Measurements from ENCODE around the gene SHISA9. TPM values are rescaled to one million over a fixed set of nuclear protein-coding genes. Genes with fewer than 3 reads are reported as not detected.

SHISA9 gene
- total RNA-seq, 5 donors from 2014 or later (not counting 1 experiment from before 2014, with no cell fraction given): 0.06 TPM; not detected in 4

DNA sequence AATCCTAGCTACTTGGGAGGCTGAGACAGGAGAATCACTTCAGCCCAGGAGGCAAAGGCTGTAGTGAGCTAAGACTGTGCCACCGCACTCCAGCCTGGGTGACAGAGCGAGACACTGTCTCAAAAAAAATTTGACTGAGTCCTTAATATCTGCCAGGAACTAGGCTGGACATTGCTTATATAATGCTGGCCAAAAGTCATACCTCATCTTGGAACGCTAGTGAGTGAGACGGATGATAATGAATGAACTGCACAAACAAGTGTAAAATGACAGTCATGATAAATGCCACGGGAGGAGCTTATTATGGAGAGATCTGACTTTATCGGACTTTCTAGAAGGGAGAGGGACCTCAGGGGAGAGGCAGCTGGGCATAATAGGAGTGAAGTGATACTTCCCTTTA, 327.6 kb downstream of the SHISA9 start:
- Mint-ChIP-seq H3K27me3 (peaks cover 4 to 12% of the 10 kb centered on the region in 2 donors), H3K27ac (no peak overlapping the region), H3K36me3 (no peaks in the 10 kb centered on the region), H3K4me1 (no peaks in the 10 kb centered on the region), H3K9me3 (peaks cover 0 to 30% (median 17%) of the 10 kb centered on the region in 3 donors), H3K4me3 (no peak overlapping the region)
- DNase-seq (no peak), ATAC-seq (replicated peaks in 1 of 4) (no peak)
- Histone ChIP-seq H3K36me3 (ENCODE audit: control insufficient read depth in 2 of 2, extremely low read depth in 1 of 2, insufficient read depth in 1 of 2, low read length in 1 of 2) (no peaks in the 10 kb centered on the region), H3K4me3 (ENCODE audit: control insufficient read depth in 1 of 2, extremely low read depth in 1 of 2, low read length in 1 of 2) (no peak overlapping the region), H3K27me3 (replicated peaks in 1 of 2; ENCODE audit: control insufficient read depth in 2 of 2, extremely low read depth in 1 of 2, insufficient read depth in 2 of 2, low read length in 1 of 2) (no peaks in the 10 kb centered on the region), H3K27ac (ENCODE audit: low read length) (no peak overlapping the region), H3K9me3 (no peaks in the 10 kb centered on the region), H3K4me1 (ENCODE audit: control insufficient read depth in 1 of 2, extremely low read depth in 1 of 2, insufficient read depth in 2 of 2, low read length in 2 of 2) (no peaks in the 10 kb centered on the region)
- 95% methylated on average over 4 of the region's 6 CpGs for WGBS (ENCODE audit: insufficient coverage)
- ChIA-PET POLR2A (no interaction called here), CTCF (no interaction called here)

DNA sequence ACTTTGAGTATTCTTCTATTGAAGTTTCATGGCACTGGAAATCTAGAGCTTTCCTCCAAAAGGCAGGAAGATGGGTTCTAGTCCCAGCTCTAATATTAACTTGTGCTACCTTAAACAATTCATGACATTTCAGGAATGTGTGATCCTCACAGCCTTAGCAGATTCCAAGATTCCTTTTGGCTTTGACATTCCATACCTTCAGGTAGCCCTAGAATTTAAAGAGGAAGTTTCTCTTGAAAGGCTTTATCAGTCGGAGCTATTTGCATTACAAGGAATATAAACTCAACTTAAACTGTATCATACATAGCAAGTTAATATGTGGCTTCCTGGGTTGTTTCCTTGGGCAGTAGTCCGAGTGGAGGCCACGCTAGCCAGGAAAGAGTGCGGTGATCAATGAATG, 330.0 kb downstream of the SHISA9 start:
- ATAC-seq (replicated peaks in 1 of 4) (no peak), DNase-seq (no peak)
- ChIA-PET POLR2A (no interaction called here), CTCF (no interaction called here)
- Histone ChIP-seq H3K27ac (ENCODE audit: low read length) (no peak overlapping the region), H3K4me1 (ENCODE audit: control insufficient read depth in 1 of 2, extremely low read depth in 1 of 2, insufficient read depth in 2 of 2, low read length in 2 of 2) (no peaks in the 10 kb centered on the region), H3K4me3 (ENCODE audit: control insufficient read depth in 1 of 2, extremely low read depth in 1 of 2, low read length in 1 of 2) (no peak overlapping the region), H3K27me3 (replicated peaks in 1 of 2; ENCODE audit: control insufficient read depth in 2 of 2, extremely low read depth in 1 of 2, insufficient read depth in 2 of 2, low read length in 1 of 2) (no peaks in the 10 kb centered on the region), H3K9me3 (no peaks in the 10 kb centered on the region), H3K36me3 (ENCODE audit: control insufficient read depth in 2 of 2, extremely low read depth in 1 of 2, insufficient read depth in 1 of 2, low read length in 1 of 2) (no peaks in the 10 kb centered on the region)
- WGBS (ENCODE audit: insufficient coverage): 79% methylated on average over 3 of the region's 4 CpGs
- H3K27me3 Mint-ChIP-seq: peaks cover 0 to 7% of the 10 kb centered on the region in 2 donors
- no peaks in the 10 kb centered on the region for H3K4me1 Mint-ChIP-seq
- no peak overlapping the region for H3K4me3 Mint-ChIP-seq
- peaks cover 0 to 22% (median 10%) of the 10 kb centered on the region in 3 donors for H3K9me3 Mint-ChIP-seq
- H3K27ac Mint-ChIP-seq: no peak overlapping the region
- no peaks in the 10 kb centered on the region for H3K36me3 Mint-ChIP-seq

DNA sequence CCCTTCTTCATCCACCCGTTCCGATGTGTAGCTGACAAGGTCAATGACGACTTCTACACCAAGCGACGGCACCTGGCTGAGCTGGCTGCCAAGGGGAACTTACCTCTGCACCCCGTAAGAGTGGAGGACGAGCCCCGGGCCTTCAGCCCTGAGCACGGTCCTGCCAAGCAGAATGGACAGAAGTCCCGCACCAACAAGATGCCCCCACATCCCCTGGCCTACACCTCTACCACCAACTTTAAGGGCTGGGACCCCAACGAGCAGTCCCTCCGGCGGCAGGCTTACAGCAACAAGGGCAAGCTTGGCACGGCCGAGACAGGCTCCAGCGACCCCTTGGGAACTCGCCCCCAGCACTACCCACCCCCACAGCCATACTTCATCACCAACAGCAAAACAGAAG, 333.6 kb downstream of the SHISA9 start:
- Histone ChIP-seq H3K4me3 (ENCODE audit: control insufficient read depth in 1 of 2, extremely low read depth in 1 of 2, low read length in 1 of 2) (no peak overlapping the region), H3K27ac (ENCODE audit: low read length) (no peak overlapping the region), H3K4me1 (ENCODE audit: control insufficient read depth in 1 of 2, extremely low read depth in 1 of 2, insufficient read depth in 2 of 2, low read length in 2 of 2) (no peaks in the 10 kb centered on the region), H3K27me3 (replicated peaks in 1 of 2; ENCODE audit: control insufficient read depth in 2 of 2, extremely low read depth in 1 of 2, insufficient read depth in 2 of 2, low read length in 1 of 2) (no peaks in the 10 kb centered on the region), H3K9me3 (no peaks in the 10 kb centered on the region), H3K36me3 (ENCODE audit: control insufficient read depth in 2 of 2, extremely low read depth in 1 of 2, insufficient read depth in 1 of 2, low read length in 1 of 2) (no peaks in the 10 kb centered on the region)
- no peaks in the 10 kb centered on the region for H3K4me1 Mint-ChIP-seq
- H3K27me3 Mint-ChIP-seq: peaks cover 0 to 3% of the 10 kb centered on the region in 2 donors
- no peak for DNase-seq
- no peak overlapping the region for H3K27ac Mint-ChIP-seq
- ChIA-PET POLR2A (no interaction called here), CTCF (no interaction called here)
- no peak for ATAC-seq (replicated peaks in 1 of 4)
- H3K4me3 Mint-ChIP-seq: no peak overlapping the region
- peaks cover 5 to 13% (median 10%) of the 10 kb centered on the region in 3 donors for H3K9me3 Mint-ChIP-seq
- H3K36me3 Mint-ChIP-seq: no peaks in the 10 kb centered on the region
- 89% methylated on average over 15 of the region's 17 CpGs for WGBS (ENCODE audit: insufficient coverage)

DNA sequence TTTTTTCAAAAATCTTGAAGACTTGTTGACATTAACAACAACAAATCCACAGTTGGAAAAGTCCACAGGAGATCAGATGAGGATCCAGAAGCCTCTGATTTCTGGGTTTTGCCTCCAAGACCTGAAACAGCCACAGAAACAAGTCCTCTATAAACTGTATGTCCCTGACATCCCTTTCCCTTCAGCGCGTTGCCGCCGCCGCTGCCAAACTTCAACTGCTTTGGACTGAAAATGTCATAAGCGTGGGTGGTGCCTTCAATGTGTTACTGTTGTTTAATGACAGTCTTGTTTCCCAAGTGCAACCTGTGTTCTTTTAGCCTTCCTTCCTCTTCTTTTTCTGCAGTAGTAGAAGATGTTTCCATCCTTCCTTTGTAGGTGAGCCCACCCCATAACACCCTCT, 334.9 kb downstream of the SHISA9 start:
- no peak for DNase-seq
- Histone ChIP-seq H3K9me3 (no peaks in the 10 kb centered on the region), H3K27me3 (replicated peaks in 1 of 2; ENCODE audit: control insufficient read depth in 2 of 2, extremely low read depth in 1 of 2, insufficient read depth in 2 of 2, low read length in 1 of 2) (no peaks in the 10 kb centered on the region), H3K4me1 (ENCODE audit: control insufficient read depth in 1 of 2, extremely low read depth in 1 of 2, insufficient read depth in 2 of 2, low read length in 2 of 2) (no peaks in the 10 kb centered on the region), H3K4me3 (ENCODE audit: control insufficient read depth in 1 of 2, extremely low read depth in 1 of 2, low read length in 1 of 2) (no peak overlapping the region), H3K36me3 (ENCODE audit: control insufficient read depth in 2 of 2, extremely low read depth in 1 of 2, insufficient read depth in 1 of 2, low read length in 1 of 2) (no peaks in the 10 kb centered on the region), H3K27ac (ENCODE audit: low read length) (no peak overlapping the region)
- no peaks in the 10 kb centered on the region for H3K36me3 Mint-ChIP-seq
- WGBS (ENCODE audit: insufficient coverage): no CpG with 5 or more reads among the region's 6 CpGs
- no peak for ATAC-seq (replicated peaks in 1 of 4)
- H3K27me3 Mint-ChIP-seq: peaks cover 0 to 3% of the 10 kb centered on the region in 2 donors
- no peaks in the 10 kb centered on the region for H3K4me1 Mint-ChIP-seq
- ChIA-PET CTCF (no interaction called here), POLR2A (no interaction called here)
- H3K27ac Mint-ChIP-seq: no peak overlapping the region
- no peak overlapping the region for H3K4me3 Mint-ChIP-seq
- H3K9me3 Mint-ChIP-seq: peaks cover 6 to 15% (median 9%) of the 10 kb centered on the region in 3 donors

DNA sequence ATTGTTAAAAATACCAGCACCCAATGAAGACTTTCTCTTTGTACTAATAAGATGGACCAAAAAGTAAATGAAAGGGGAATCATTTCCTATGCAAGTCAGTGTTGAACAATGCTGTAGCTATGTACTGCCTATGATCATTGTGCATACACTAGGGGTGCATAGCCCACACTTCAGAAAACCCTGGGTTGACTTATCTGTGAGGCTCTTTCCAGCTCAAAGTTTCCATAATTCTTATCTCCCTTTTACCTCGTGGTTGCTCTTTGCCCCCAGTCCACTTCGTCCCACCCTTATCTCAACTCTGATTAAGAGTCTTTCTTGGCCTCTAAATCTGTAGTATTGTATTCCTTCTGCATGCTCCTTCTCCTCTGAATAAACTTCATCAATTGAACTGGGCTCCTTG, 336.8 kb downstream of the SHISA9 start:
- Mint-ChIP-seq H3K27ac (no peak overlapping the region), H3K27me3 (no peaks in the 10 kb centered on the region), H3K4me3 (no peak overlapping the region), H3K9me3 (peaks cover 5 to 9% (median 6%) of the 10 kb centered on the region in 3 donors), H3K36me3 (no peaks in the 10 kb centered on the region), H3K4me1 (no peaks in the 10 kb centered on the region)
- Histone ChIP-seq H3K4me3 (ENCODE audit: control insufficient read depth in 1 of 2, extremely low read depth in 1 of 2, low read length in 1 of 2) (no peak overlapping the region), H3K27me3 (replicated peaks in 1 of 2; ENCODE audit: control insufficient read depth in 2 of 2, extremely low read depth in 1 of 2, insufficient read depth in 2 of 2, low read length in 1 of 2) (no peaks in the 10 kb centered on the region), H3K9me3 (no peaks in the 10 kb centered on the region), H3K27ac (ENCODE audit: low read length) (no peak overlapping the region), H3K36me3 (ENCODE audit: control insufficient read depth in 2 of 2, extremely low read depth in 1 of 2, insufficient read depth in 1 of 2, low read length in 1 of 2) (no peaks in the 10 kb centered on the region), H3K4me1 (ENCODE audit: control insufficient read depth in 1 of 2, extremely low read depth in 1 of 2, insufficient read depth in 2 of 2, low read length in 2 of 2) (no peaks in the 10 kb centered on the region)
- ChIA-PET POLR2A (no interaction called here), CTCF (no interaction called here)
- DNase-seq (no peak), ATAC-seq (replicated peaks in 1 of 4) (no peak)
- WGBS (ENCODE audit: insufficient coverage): no CpG with 5 or more reads among the region's 2 CpGs

DNA sequence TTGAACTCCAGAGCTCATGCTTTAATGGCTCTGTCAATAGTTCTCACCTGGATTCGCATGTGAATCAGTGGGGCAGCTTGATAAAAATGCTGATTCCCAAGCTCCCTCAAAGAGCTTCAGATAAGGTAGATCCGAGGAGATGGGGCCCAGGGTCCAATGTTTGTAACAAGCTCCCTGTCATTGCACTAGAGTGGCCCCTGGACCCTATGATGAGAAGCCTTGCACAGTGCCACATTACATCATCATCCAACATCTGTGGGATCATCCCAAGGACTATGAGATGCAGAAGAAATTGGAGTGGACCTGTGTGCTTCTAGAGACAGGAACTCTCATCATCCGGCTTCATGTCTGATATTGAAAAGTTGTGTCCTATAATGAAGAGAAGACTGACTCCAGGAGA, 340.8 kb downstream of the SHISA9 start:
- no peak overlapping the region for H3K27ac ChIP-seq (ENCODE audit: low read length)
- 79% methylated on average over 2 of the region's 3 CpGs for WGBS (ENCODE audit: insufficient coverage)
- H3K4me3 Mint-ChIP-seq: no peak overlapping the region
- H3K36me3 Mint-ChIP-seq: no peaks in the 10 kb centered on the region
- no peak overlapping the region for H3K27ac Mint-ChIP-seq
- DNase-seq (no peak), ATAC-seq (replicated peaks in 1 of 4) (no peak)
- no peaks in the 10 kb centered on the region for H3K27me3 ChIP-seq (replicated peaks in 1 of 2; ENCODE audit: control insufficient read depth in 2 of 2, extremely low read depth in 1 of 2, insufficient read depth in 2 of 2, low read length in 1 of 2)
- no peak overlapping the region for H3K4me3 ChIP-seq (ENCODE audit: control insufficient read depth in 1 of 2, extremely low read depth in 1 of 2, low read length in 1 of 2)
- H3K36me3 ChIP-seq (ENCODE audit: control insufficient read depth in 2 of 2, extremely low read depth in 1 of 2, insufficient read depth in 1 of 2, low read length in 1 of 2): no peaks in the 10 kb centered on the region
- H3K4me1 Mint-ChIP-seq: no peaks in the 10 kb centered on the region
- H3K4me1 ChIP-seq (ENCODE audit: control insufficient read depth in 1 of 2, extremely low read depth in 1 of 2, insufficient read depth in 2 of 2, low read length in 2 of 2): no peaks in the 10 kb centered on the region
- H3K9me3 ChIP-seq: no peaks in the 10 kb centered on the region
- POLR2A ChIA-PET: no interaction called here
- CTCF ChIA-PET: no interaction called here
- no peaks in the 10 kb centered on the region for H3K27me3 Mint-ChIP-seq
- H3K9me3 Mint-ChIP-seq: peaks cover 0 to 5% (median 4%) of the 10 kb centered on the region in 3 donors

DNA sequence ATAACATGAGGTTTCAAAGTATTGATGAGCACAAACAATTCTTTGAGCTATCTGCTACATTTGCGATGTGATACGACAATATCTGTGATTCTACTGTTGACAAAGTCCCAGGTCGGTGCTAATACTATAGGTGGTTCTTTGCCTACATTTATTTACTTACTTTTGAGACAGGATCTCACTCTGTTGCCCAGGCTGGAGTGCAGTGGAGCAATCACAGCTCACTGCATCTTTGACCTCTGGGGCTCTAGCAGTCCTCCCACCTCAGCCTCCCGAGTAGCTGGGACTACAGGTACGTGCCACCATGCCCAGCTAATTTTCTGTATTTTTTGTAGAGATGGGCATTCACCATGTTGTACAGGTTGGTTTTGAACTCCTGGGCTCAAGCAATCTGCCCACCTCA, 343.4 kb downstream of the SHISA9 start:
- H3K27ac Mint-ChIP-seq: no peak overlapping the region
- H3K27me3 Mint-ChIP-seq: no peaks in the 10 kb centered on the region
- Histone ChIP-seq H3K4me3 (ENCODE audit: control insufficient read depth in 1 of 2, extremely low read depth in 1 of 2, low read length in 1 of 2) (no peak overlapping the region), H3K9me3 (no peaks in the 10 kb centered on the region), H3K27me3 (replicated peaks in 1 of 2; ENCODE audit: control insufficient read depth in 2 of 2, extremely low read depth in 1 of 2, insufficient read depth in 2 of 2, low read length in 1 of 2) (no peaks in the 10 kb centered on the region), H3K4me1 (ENCODE audit: control insufficient read depth in 1 of 2, extremely low read depth in 1 of 2, insufficient read depth in 2 of 2, low read length in 2 of 2) (no peaks in the 10 kb centered on the region), H3K36me3 (ENCODE audit: control insufficient read depth in 2 of 2, extremely low read depth in 1 of 2, insufficient read depth in 1 of 2, low read length in 1 of 2) (no peaks in the 10 kb centered on the region), H3K27ac (ENCODE audit: low read length) (no peak overlapping the region)
- ATAC-seq (replicated peaks in 1 of 4): no peak
- ChIA-PET POLR2A (no interaction called here), CTCF (no interaction called here)
- no peak overlapping the region for H3K4me3 Mint-ChIP-seq
- peaks cover 0 to 4% (median 4%) of the 10 kb centered on the region in 3 donors for H3K9me3 Mint-ChIP-seq
- no peak for DNase-seq
- no peaks in the 10 kb centered on the region for H3K4me1 Mint-ChIP-seq
- H3K36me3 Mint-ChIP-seq: no peaks in the 10 kb centered on the region
- WGBS (ENCODE audit: insufficient coverage): 100% methylated on average over 2 of the region's 5 CpGs
